ENCODE measurements around the gene GAL3ST2. TPM values are rescaled to one million over a fixed set of nuclear protein-coding genes. Genes with fewer than 3 reads are reported as not detected.

Gene GAL3ST2
- total RNA-seq, 4 donors from 2014 or later, result 0.50 to 3.1 (median 2.8) TPM; not detected in 1

DNA sequence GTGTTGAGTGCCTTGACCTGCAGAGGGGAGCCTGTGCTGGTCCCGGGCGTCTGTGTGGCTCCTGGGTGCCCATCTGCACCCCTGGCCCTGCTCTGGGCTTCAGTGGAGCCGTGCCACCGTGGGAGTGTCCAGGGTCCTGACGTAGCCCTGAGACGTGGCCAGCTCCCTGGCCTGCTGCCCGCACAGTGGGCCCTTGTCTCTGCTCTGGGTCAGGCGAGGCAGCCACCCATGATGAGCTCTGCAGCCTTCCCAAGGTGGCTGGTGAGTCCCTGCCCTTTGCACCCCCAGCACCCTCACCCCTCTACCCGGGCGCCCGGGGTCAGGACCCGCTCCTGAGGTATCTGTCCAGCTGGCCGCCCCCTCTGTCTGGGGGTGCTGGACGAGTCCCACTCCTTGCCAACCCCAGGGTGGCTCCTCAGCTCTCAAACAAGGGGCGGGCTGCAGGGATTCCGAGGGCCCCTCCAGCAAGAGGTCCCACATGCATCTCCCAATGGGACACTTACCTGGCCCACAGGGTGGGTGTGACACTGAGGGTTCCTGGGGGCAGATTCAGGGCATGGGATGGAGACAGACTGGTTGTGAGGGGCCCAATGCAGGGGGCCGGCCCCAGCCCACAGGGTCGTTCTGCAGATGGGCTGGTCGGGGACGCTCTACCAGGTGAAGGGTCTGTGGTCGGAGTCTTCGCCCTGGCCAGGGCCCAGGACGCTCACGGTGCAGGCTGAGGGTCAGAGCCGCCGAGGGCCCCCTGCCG, 34.8 kb downstream of the GAL3ST2 start:
- DNase-seq (ENCODE audit: low spot score) (no peak), ATAC-seq (ENCODE audit: low FRiP score) (no peak)
- TF ChIP-seq, protein P1, sequence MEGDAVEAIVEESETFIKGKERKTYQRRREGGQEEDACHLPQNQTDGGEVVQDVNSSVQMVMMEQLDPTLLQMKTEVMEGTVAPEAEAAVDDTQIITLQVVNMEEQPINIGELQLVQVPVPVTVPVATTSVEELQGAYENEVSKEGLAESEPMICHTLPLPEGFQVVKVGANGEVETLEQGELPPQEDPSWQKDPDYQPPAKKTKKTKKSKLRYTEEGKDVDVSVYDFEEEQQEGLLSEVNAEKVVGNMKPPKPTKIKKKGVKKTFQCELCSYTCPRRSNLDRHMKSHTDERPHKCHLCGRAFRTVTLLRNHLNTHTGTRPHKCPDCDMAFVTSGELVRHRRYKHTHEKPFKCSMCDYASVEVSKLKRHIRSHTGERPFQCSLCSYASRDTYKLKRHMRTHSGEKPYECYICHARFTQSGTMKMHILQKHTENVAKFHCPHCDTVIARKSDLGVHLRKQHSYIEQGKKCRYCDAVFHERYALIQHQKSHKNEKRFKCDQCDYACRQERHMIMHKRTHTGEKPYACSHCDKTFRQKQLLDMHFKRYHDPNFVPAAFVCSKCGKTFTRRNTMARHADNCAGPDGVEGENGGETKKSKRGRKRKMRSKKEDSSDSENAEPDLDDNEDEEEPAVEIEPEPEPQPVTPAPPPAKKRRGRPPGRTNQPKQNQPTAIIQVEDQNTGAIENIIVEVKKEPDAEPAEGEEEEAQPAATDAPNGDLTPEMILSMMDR (IDR thresholded peaks at IDR 0.05), result no peak

DNA sequence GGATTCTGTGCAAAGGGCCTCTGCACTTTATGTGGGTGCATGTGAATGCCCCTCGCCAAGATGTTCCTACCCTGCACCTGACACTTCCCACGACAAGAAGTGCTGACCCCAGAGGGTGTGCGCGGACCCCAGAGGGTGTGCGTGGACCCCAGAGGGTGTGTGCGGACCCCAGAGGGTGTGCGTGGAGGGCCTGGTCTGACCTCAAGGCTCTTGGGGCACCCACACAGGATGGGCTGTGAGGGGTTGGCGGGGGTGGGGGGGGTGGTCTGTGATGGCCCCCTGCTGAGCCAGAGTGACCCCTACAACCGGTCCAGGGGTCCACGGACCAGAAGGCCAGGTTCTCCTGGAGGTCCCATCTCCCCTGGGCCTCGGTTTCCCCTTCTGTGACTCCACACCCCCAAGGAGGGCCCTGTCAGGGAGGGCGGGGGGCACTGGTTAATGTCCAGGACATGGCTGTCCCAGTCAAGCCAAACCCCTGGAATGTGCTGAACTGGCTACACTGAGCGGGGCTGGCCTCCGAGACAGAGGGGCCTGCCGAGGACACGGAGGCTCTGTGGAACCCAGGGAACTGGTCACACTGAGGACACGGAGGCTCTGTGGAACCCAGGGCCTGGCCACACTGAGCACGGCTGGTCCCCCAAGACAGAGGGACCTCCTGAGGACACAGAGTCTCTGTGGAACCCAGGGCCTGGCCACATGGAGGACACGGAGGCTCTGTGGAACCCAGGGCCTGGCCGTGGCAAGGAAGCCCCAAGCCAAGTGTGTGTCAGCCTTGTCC, 35.5 kb downstream of the GAL3ST2 start:
- DNase-seq (ENCODE audit: low spot score), result no peak
- no peak for ATAC-seq (ENCODE audit: low FRiP score)
- TF ChIP-seq, protein P1 (IDR thresholded peaks at IDR 0.05), result no peak

DNA sequence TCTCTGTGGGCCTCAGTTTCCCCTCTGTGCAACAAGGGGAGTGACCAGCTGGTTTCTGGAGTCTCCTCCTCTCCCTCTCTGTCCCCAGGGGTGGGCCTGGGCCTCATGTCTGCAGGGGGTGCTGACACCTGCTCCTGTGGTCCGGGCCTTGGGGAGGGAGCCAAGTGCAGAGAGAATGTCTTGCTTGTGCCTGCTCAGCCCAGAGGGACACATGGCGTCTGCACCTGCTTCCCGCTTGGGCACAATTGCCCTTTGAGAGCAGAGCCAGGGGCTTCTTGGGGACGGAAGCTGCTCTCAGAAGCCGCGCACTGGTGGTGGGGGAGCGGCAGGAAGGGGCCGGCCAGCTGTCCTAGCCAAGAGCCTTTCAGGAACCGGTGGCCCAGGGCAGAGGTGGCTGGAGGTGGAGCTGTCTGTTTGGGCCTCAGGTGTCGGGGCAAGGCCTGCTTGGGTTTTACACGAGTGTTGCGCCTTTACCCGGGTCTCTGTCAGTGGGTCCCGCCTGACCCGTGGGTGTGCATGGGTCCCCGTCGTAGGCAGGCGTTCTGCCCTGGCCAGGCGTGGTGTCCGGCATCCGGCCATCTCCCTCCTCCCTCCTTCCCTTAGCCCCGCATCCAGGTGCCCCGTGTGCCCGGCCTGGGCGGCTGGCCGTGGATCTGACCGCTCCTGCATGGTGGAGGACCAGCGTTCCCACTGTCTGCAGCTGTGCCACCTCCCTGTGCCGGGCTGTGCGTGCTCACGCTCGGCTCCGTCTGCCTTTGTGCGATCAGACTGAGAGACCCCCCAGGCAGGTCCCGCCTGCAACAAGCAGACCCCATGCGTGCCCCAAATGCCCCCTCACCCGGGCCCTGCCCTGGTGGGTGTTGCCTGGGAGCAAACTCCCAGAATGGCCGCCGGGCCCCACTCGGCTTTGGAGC, 36.4 kb downstream of the GAL3ST2 start:
- TF ChIP-seq, protein P1 (IDR thresholded peaks at IDR 0.05), result no peak
- no peak for ATAC-seq (ENCODE audit: low FRiP score)
- no peak for DNase-seq (ENCODE audit: low spot score)

DNA sequence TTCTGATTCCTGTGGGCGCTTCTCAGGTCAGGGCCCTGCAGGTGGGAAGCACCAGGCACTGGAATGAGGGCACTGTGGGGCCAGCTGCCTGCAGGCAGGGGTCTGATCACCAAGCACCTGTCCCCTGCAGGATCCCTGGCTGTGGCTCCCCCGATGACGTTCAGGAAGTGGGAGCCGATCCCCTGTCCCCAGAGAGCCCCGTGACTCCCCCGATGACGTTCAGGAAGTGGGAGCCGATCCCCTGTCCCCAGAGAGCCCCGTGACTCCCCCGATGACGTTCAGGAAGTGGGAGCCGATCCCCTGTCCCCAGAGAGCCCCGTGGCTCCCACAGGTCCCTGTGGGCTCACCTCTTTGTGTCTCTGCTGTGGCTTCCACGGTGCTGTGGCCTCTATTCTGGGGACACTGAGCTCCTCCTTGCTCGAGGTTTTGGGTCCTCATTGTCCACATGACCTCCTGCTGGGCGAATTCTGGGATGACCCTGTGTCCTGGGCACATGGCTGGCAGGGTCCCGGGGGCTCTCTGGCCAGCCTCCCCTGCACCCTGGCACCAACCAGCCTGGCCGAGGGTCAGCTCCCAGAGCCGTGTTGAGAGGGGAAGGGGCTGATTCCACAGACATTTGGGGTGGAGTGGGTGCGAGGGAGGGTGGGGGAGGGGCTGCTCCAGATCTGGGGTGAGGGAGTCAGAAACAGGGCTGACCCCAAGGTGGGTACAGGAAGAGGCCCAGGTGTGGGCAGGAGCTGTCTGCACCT, 37.2 kb downstream of the GAL3ST2 start:
- ATAC-seq (ENCODE audit: low FRiP score) (no peak), DNase-seq (ENCODE audit: low spot score) (no peak)
- TF ChIP-seq, protein P1 (IDR thresholded peaks at IDR 0.05), result no peak

DNA sequence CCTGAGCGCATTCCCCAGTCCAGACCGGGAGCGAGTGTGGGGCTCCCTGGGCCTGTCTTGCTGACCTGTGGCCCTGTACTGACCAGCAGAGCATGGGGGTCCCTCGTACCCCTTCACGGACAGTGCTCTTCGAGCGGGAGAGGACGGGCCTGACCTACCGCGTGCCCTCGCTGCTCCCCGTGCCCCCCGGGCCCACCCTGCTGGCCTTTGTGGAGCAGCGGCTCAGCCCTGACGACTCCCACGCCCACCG, 37.7 kb downstream of the GAL3ST2 start:
- TF ChIP-seq, protein P1 (IDR thresholded peaks at IDR 0.05), result no peak
- DNase-seq (ENCODE audit: low spot score) (no peak), ATAC-seq (ENCODE audit: low FRiP score) (no peak)

DNA sequence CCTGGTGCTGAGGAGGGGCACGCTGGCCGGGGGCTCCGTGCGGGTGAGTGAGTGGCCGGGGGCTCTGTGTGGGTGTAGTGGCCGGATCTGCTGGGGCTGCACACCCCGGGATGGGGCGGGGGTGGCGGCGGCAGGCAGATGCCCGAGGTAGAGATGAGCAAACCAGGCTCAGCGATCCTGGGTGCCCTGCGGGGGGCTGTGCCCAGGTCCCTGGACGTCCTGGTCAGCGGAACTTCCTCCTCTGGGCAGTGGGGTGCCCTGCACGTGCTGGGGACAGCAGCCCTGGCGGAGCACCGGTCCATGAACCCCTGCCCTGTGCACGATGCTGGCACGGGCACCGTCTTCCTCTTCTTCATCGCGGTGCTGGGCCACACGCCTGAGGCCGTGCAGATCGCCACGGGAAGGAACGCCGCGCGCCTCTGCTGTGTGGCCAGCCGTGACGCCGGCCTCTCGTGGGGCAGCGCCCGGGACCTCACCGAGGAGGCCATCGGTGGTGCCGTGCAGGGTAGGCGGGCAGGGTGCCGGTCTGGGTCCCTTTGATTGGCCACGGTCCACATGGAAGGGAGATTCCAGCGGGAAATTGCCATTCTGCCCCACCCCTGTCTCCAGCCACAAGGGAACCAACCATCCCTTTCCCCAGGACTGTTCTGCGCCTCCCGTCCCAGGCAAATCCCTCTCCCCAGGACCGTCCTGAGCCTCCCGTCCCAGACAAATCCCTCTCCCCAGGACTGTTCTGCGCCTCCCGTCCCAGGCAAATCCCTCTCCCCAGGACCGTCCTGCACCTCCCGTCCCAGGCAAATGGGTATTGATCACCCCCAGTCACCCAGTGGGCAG, 38.2 kb downstream of the GAL3ST2 start:
- TF ChIP-seq, protein P1 (IDR thresholded peaks at IDR 0.05), result no peak
- no peak for ATAC-seq (ENCODE audit: low FRiP score)
- DNase-seq (ENCODE audit: low spot score), result no peak

All from omental fat pad (tissue), 4 donors.